Endothelial cell of umbilical vein (primary cell): ENCODE results near the gene TBC1D5. TPM values are rescaled to one million over a fixed set of nuclear protein-coding genes. Genes with fewer than 3 reads are reported as not detected.

Experiments
- BruUV-seq: library from RNA; stranded (reverse); fragments of 400-500 nt; replicated peaks from 2 replicates; lab custom pipeline; 2021; lab: Mats Ljungman, UMichigan
- CTCF ChIA-PET: fragments of 300-600, 350-600 bp; sonication (Branson Sonifier 250); formaldehyde crosslinking; loops from one replicate; lab custom pipeline; 2021; ENCODE audit warnings: antibody characterized with exemption, inconsistent platforms; lab: Charles Lee
- POLR2A ChIA-PET: fragments of 300-600, 350-600 bp; sonication (Branson Sonifier 250); formaldehyde crosslinking; loops from one replicate; lab custom pipeline; 2021; ENCODE audit warnings: antibody characterized with exemption, inconsistent platforms; lab: Charles Lee
- DNase-seq: peaks from one replicate; pipeline ENCODE4 v3.0.0-alpha.2; 2011; ENCODE audit warnings: low read depth, low spot score
- FAIRE-seq: peaks from 2 replicates; lab custom pipeline; 2011; peaks lifted over from hg19 to GRCh38; lab: Jason Lieb, UNC
- H2AFZ ChIP-seq: 2 replicates; pipeline ENCODE4 v1.6.0; 2012; ENCODE audit warnings: low read depth, low read length, control low read depth, inconsistent platforms
- H3K27ac ChIP-seq: 2 replicates; pipeline ENCODE4 v1.5.1; 2011; ENCODE audit warnings: low read depth, mild to moderate bottlenecking, control low read depth, low read length, moderate library complexity; ENCODE audit not compliant: insufficient read depth
- H3K27me3 ChIP-seq, 2 experiments: 2 replicates each; pipeline versions ENCODE4 v1.6.0 to v1.6.1; 2011; ENCODE audit warnings: low read length in 2 of 2, mixed read lengths in 1 of 2; ENCODE audit not compliant: control insufficient read depth in 2 of 2, insufficient read depth in 2 of 2
- H3K36me3 ChIP-seq, 2 experiments: 2 replicates in 1 of 2; 3 replicates in 1 of 2; pipeline ENCODE4 v1.5.1; 2011; ENCODE audit warnings: low read length in 2 of 2, mild to moderate bottlenecking in 1 of 2, moderate library complexity in 1 of 2; ENCODE audit not compliant: control insufficient read depth in 2 of 2, insufficient read depth in 2 of 2; ENCODE audit errors: extremely low read depth in 1 of 2
- H3K4me1 ChIP-seq: 3 replicates; pipeline ENCODE4 v1.5.1; 2011; ENCODE audit warnings: mild to moderate bottlenecking, low read length; ENCODE audit not compliant: control insufficient read depth, insufficient read depth; ENCODE audit errors: extremely low read depth
- H3K4me2 ChIP-seq: 2 replicates; pipeline ENCODE4 v1.6.1; 2011; ENCODE audit warnings: low read length, control low read depth, mixed read lengths; ENCODE audit not compliant: insufficient read depth
- H3K4me3 ChIP-seq, 3 experiments: fragments of 200-600 bp in 1 of 3; sonication (generic), shearing (Covaris generic) in 1 of 3; replicated peaks in 1 of 3; 2 replicates each; pipeline ENCODE4 v1.5.1; 2011 to 2016; ENCODE audit warnings: control low read depth in 3 of 3, low read length in 3 of 3, mild to moderate bottlenecking in 2 of 3, inconsistent platforms in 1 of 3, low read depth in 1 of 3, moderate library complexity in 1 of 3; ENCODE audit not compliant: insufficient read depth in 1 of 3
- H3K79me2 ChIP-seq: 2 replicates; pipeline ENCODE4 v1.6.0; 2012; ENCODE audit warnings: low read length, inconsistent platforms; ENCODE audit not compliant: control insufficient read depth, insufficient read depth
- H3K9ac ChIP-seq: replicated peaks from 2 replicates; pipeline ENCODE3; 2011; ENCODE audit warnings: low read length, control low read depth; ENCODE audit not compliant: insufficient read depth; ENCODE audit errors: extremely low read depth
- H3K9me1 ChIP-seq: replicated peaks from 3 replicates; pipeline ENCODE4 v1.6.0; 2011; ENCODE audit warnings: mild to moderate bottlenecking, low read length; ENCODE audit not compliant: control insufficient read depth, insufficient read depth; ENCODE audit errors: extremely low read depth
- H3K9me3 ChIP-seq: replicated peaks from 2 replicates; pipeline ENCODE4 v1.5.1; 2012; ENCODE audit warnings: low read length, inconsistent platforms; ENCODE audit not compliant: control insufficient read depth, insufficient read depth
- H4K20me1 ChIP-seq: replicated peaks from 2 replicates; pipeline ENCODE3; 2011; ENCODE audit warnings: mild to moderate bottlenecking, low read length; ENCODE audit not compliant: control insufficient read depth, insufficient read depth; ENCODE audit errors: extremely low read depth
- CTCF ChIP-seq, 2 donors: IDR thresholded peaks; 1 replicate in 1 of 2; 2 replicates in 1 of 2; pipeline ENCODE4 v1.5.1; 2011; ENCODE audit warnings: low read length in 2 of 2, mild to moderate bottlenecking in 2 of 2, moderate library complexity in 2 of 2, control low read depth in 1 of 2, inconsistent platforms in 1 of 2, low read depth in 1 of 2; ENCODE audit not compliant: insufficient read depth in 1 of 2; ENCODE audit errors: extremely low read depth in 1 of 2
- EZH2 ChIP-seq: IDR thresholded peaks from 2 replicates; pipeline ENCODE4 v1.6.1; 2012; ENCODE audit warnings: borderline replicate concordance, low read depth, mild to moderate bottlenecking, moderate library complexity, low read length, inconsistent platforms; ENCODE audit not compliant: severe bottlenecking
- MYC ChIP-seq: IDR thresholded peaks from one replicate; pipeline ENCODE4 v1.6.1; 2011; ENCODE audit warnings: mild to moderate bottlenecking, low read depth, low read length
- POLR2AphosphoS5 ChIP-seq: IDR thresholded peaks from 2 replicates; pipeline ENCODE4 v1.6.1; 2012; ENCODE audit warnings: low read depth, mild to moderate bottlenecking, control low read depth, low read length, moderate library complexity; ENCODE audit not compliant: insufficient read depth
- dilution Hi-C: fragments of 300-500 bp; cut with MboI; formaldehyde crosslinking; loops from one replicate; pipeline ENCODE4 v1.15.0; 2019; ENCODE audit warnings: low sequenced_read_pairs; ENCODE audit not compliant: extremely low pct_ligation_motif_present
- intact Hi-C: fragments of 100-400 bp; cut with micrococcal nuclease; formaldehyde crosslinking; loops from one replicate; pipeline ENCODE4 v1.10.0; 2022
- polyA plus RNA-seq, 4 experiments: library from polyadenylated mRNA; depleted of rRNA in 3 of 4; stranded (reverse) in 3 of 4; unstranded in 1 of 4; fragments of >200 nt; gene quantifications; 2 replicates each; pipeline versions ENCODE4 v1.2.1 to v1.2.3, GENCODE V29; 2011 to 2012; ENCODE audit warnings: missing spikeins in 1 of 4
- total RNA-seq: library from RNA; stranded (reverse); gene quantifications from 2 replicates; pipeline ENCODE4 v1.2.3, GENCODE V29; 2021
- TF ChIP-seq, protein P1 (sequence below): IDR thresholded peaks from 2 replicates; pipeline ENCODE4 v1.6.1; 2011; ENCODE audit not compliant: insufficient read depth, insufficient read length

TBC1D5 gene
- total and polyA plus RNA-seq, 2 donors (not counting 3 experiments of a cell fraction or from before 2014, with no cell fraction given), result 17.5 to 44.7 TPM

- dilution Hi-C loops, result no loop called here
- no peak overlapping the region for H3K27ac ChIP-seq
- H2AFZ ChIP-seq, result no peak overlapping the region
- CTCF ChIA-PET, result interaction anchor here (1.0 kb wide), 1 partner anchor 379 kb away, joined by 4 read pairs; no protein-coding TSS in a partner anchor
- TF ChIP-seq EZH2 (no peak), POLR2AphosphoS5 (no peak)
- no peak overlapping the region for H3K4me2 ChIP-seq
- FAIRE-seq, result no peak
- H3K27me3 ChIP-seq, result no peaks in the 10 kb centered on the region
- POLR2A ChIA-PET, result no interaction called here
- H3K4me1 ChIP-seq, result no peaks in the 10 kb centered on the region
- H3K9me1 ChIP-seq, result no peaks in the 10 kb centered on the region
- no peaks in the 10 kb centered on the region for H3K36me3 ChIP-seq
- BruUV-seq, result no TSS peak
- H3K4me3 ChIP-seq, result no peak overlapping the region
- H3K9me3 ChIP-seq, result no peaks in the 10 kb centered on the region
- H3K9ac ChIP-seq, result no peak overlapping the region
- no peak for DNase-seq
- H4K20me1 ChIP-seq, result no peaks in the 10 kb centered on the region
- no peaks in the 10 kb centered on the region for H3K79me2 ChIP-seq
- intact Hi-C loops, result no loop called here
These were observed 534.5 kb downstream of the TBC1D5 start for GRCh38 chr3:17207979-17208378.

GRCh38 chr3:17207019-17207418 is 535.4 kb downstream of the TBC1D5 start:
- ChIA-PET POLR2A (no interaction called here), CTCF (interaction anchor here (1.0 kb wide), 1 partner anchor 26 kb away, joined by 3 read pairs; no protein-coding TSS in a partner anchor)
- H3K9me1 ChIP-seq, result no peaks in the 10 kb centered on the region
- no peak overlapping the region for H3K4me2 ChIP-seq
- no peak overlapping the region for H3K27ac ChIP-seq
- no peaks in the 10 kb centered on the region for H3K36me3 ChIP-seq
- H3K9ac ChIP-seq, result no peak overlapping the region
- no peaks in the 10 kb centered on the region for H4K20me1 ChIP-seq
- H3K4me1 ChIP-seq, result no peaks in the 10 kb centered on the region
- H3K79me2 ChIP-seq, result no peaks in the 10 kb centered on the region
- TF ChIP-seq CTCF (IDR thresholded peaks at IDR 0.05; ENCODE audit: extremely low read depth in 1 of 2, insufficient read depth in 1 of 2, low read depth in 1 of 2, low read length in 2 of 2) (no peak), POLR2AphosphoS5 (no peak), MYC (no peak)
- TF ChIP-seq, protein P1, sequence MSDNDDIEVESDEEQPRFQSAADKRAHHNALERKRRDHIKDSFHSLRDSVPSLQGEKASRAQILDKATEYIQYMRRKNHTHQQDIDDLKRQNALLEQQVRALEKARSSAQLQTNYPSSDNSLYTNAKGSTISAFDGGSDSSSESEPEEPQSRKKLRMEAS, result no peak
- no peaks in the 10 kb centered on the region for H3K9me3 ChIP-seq
- no TSS peak for BruUV-seq
- H2AFZ ChIP-seq, result no peak overlapping the region
- no peak overlapping the region for H3K4me3 ChIP-seq
- no peak for FAIRE-seq
- no peaks in the 10 kb centered on the region for H3K27me3 ChIP-seq
- DNase-seq, result no peak
- dilution Hi-C loops (no loop called here), intact Hi-C loops (no loop called here)
